Natural killer cell (primary cell): Measurements from ENCODE around the gene ZNF219. TPM values are rescaled to one million over a fixed set of nuclear protein-coding genes. Genes with fewer than 3 reads are reported as not detected.

Experiments used
- ATAC-seq, 3 donors: fragments of 150-1000 bp in 2 of 3; fragments of 200-7000 bp in 1 of 3; cut with Tn5 transposase; 1 replicate in 1 of 3; 2 replicates in 2 of 3; pipeline ENCODE4 v1.10.0; 2021; ENCODE audit warnings: mild to moderate bottlenecking in 2 of 3, moderate library complexity in 2 of 3
- DNase-seq, 2 donors: peaks; one replicate each; pipeline versions ENCODE4 v3.0.0 to v3.0.0-alpha.2; 2013 to 2021; ENCODE audit warnings: mixed read lengths in 1 of 2
- H3K27ac ChIP-seq: one replicate; pipeline ENCODE4 v1.5.1; 2013; ENCODE audit warnings: mild to moderate bottlenecking, low read length
- H3K27me3 ChIP-seq: one replicate; pipeline ENCODE4 v1.6.1; 2013; ENCODE audit warnings: low read length; ENCODE audit not compliant: control insufficient read depth, insufficient read depth
- H3K36me3 ChIP-seq: one replicate; pipeline ENCODE4 v1.6.1; 2013; ENCODE audit warnings: low read length; ENCODE audit not compliant: control insufficient read depth, insufficient read depth
- H3K4me1 ChIP-seq: one replicate; pipeline ENCODE4 v1.6.1; 2013; ENCODE audit warnings: low read length; ENCODE audit not compliant: control insufficient read depth, insufficient read depth
- H3K4me3 ChIP-seq: one replicate; pipeline ENCODE4 v1.5.1; 2013; ENCODE audit warnings: low read length
- H3K9me3 ChIP-seq: one replicate; pipeline ENCODE4 v1.6.1; 2013; ENCODE audit warnings: low read length; ENCODE audit not compliant: control insufficient read depth, insufficient read depth
- H3K27ac Mint-ChIP-seq, 2 donors: one replicate each; pipeline ENCODE4 v1.8.0; 2022; ENCODE audit warnings: mild to moderate bottlenecking in 2 of 2, mixed read lengths in 2 of 2, moderate library complexity in 1 of 2
- H3K27me3 Mint-ChIP-seq, 2 donors: one replicate each; pipeline ENCODE4 v1.8.0; 2022; ENCODE audit warnings: low read depth in 2 of 2, mixed read lengths in 2 of 2
- H3K36me3 Mint-ChIP-seq: one replicate; pipeline ENCODE4 v1.8.0; 2022; ENCODE audit warnings: mixed read lengths
- H3K4me1 Mint-ChIP-seq, 2 donors: one replicate each; pipeline ENCODE4 v1.8.0; 2022; ENCODE audit warnings: mixed read lengths in 2 of 2
- H3K4me3 Mint-ChIP-seq: one replicate; pipeline ENCODE4 v1.8.0; 2022; ENCODE audit warnings: mild to moderate bottlenecking, moderate library complexity, mixed read lengths
- H3K9me3 Mint-ChIP-seq, 2 donors: one replicate each; pipeline ENCODE4 v1.8.0; 2022; ENCODE audit warnings: mixed read lengths in 2 of 2
- CTCF ChIP-seq: fragments of 200-600 bp; IDR thresholded peaks from one replicate; pipeline ENCODE4 v1.8.0; 2022; ENCODE audit warnings: antibody characterized with exemption
- WGBS: methylation state at CpG from one replicate; pipeline ENCODE4 v1.1.7; 2013; ENCODE audit warnings: missing lambda C conversion rate; ENCODE audit not compliant: insufficient coverage; 5-methylcytosine and 5-hydroxymethylcytosine counted together
- intact Hi-C: fragments of 100-400 bp; cut with micrococcal nuclease; formaldehyde crosslinking; loops from one replicate; pipeline ENCODE4 v1.14.2; 2022
- total RNA-seq, 4 donors: library from RNA; stranded (reverse); fragments of 120-200 nt in 1 of 4; gene quantifications; one replicate each; pipeline versions ENCODE4 v1.2.3 to v1.2.4, GENCODE V29; 2013 to 2022

Gene ZNF219
- total RNA-seq, 3 donors from 2014 or later (not counting 1 experiment from before 2014, with no cell fraction given): 5.6 to 8.4 (median 7.7) TPM

- no peaks in the 10 kb centered on the region for H3K36me3 Mint-ChIP-seq
- no peaks in the 10 kb centered on the region for H3K27me3 ChIP-seq
- H3K4me3 ChIP-seq: no peak overlapping the region
- peaks cover 23 to 24% of the 10 kb centered on the region in 2 donors for H3K4me1 Mint-ChIP-seq
- H3K27ac ChIP-seq: no peak overlapping the region
- no peaks in the 10 kb centered on the region for H3K9me3 ChIP-seq
- ATAC-seq (no peak), DNase-seq (no peak)
- H3K9me3 Mint-ChIP-seq: no peaks in the 10 kb centered on the region
- H3K4me3 Mint-ChIP-seq: no peak overlapping the region
- peak overlapping the region in 1 of 2 donors; percentile 76 for H3K27ac Mint-ChIP-seq
- peaks cover 0 to 4% of the 10 kb centered on the region in 2 donors for H3K27me3 Mint-ChIP-seq
- intact Hi-C loops: no loop called here
- H3K36me3 ChIP-seq: no peaks in the 10 kb centered on the region
- WGBS: 93% methylated on average over 5 of the region's 5 CpGs
- H3K4me1 ChIP-seq: peaks cover 25% of the 10 kb centered on the region
- no peak for TF ChIP-seq CTCF
These were observed 8.6 kb downstream of the ZNF219 start for GRCh38 chr14:21089877-21090193.

- Mint-ChIP-seq H3K9me3 (no peaks in the 10 kb centered on the region), H3K4me1 (peaks cover 23 to 24% of the 10 kb centered on the region in 2 donors), H3K27me3 (peaks cover 0 to 8% of the 10 kb centered on the region in 2 donors), H3K36me3 (no peaks in the 10 kb centered on the region), H3K27ac (peak overlapping the region; percentile 66 to 76), H3K4me3 (no peak overlapping the region)
- peaks cover 25% of the 10 kb centered on the region for H3K4me1 ChIP-seq
- intact Hi-C loops: no loop called here
- no CpG with 5 or more reads among the region's 1 CpG for WGBS
- H3K4me3 ChIP-seq: no peak overlapping the region
- H3K27ac ChIP-seq: no peak overlapping the region
- H3K9me3 ChIP-seq: no peaks in the 10 kb centered on the region
- peak in 1 of 2 donors; percentile 14 for DNase-seq
- no peaks in the 10 kb centered on the region for H3K36me3 ChIP-seq
- TF ChIP-seq CTCF: no peak
- no peak for ATAC-seq
- H3K27me3 ChIP-seq: no peaks in the 10 kb centered on the region
These were observed 9.2 kb downstream of the ZNF219 start for GRCh38 chr14:21089271-21089670.

GRCh38 chr14:21088687-21089086, 9.8 kb downstream of the ZNF219 start:
- WGBS: 86% methylated on average over 4 of the region's 4 CpGs

More at GRCh38 chr14:21088687-21089086, 9.8 kb downstream of the ZNF219 start:
- Histone ChIP-seq H3K4me1 (peaks cover 25% of the 10 kb centered on the region), H3K27me3 (no peaks in the 10 kb centered on the region), H3K4me3 (no peak overlapping the region), H3K9me3 (no peaks in the 10 kb centered on the region), H3K27ac (no peak overlapping the region), H3K36me3 (no peaks in the 10 kb centered on the region)
- Mint-ChIP-seq H3K27me3 (peaks cover 0 to 10% of the 10 kb centered on the region in 2 donors), H3K4me1 (peaks cover 23 to 24% of the 10 kb centered on the region in 2 donors), H3K4me3 (no peak overlapping the region), H3K36me3 (no peaks in the 10 kb centered on the region), H3K27ac (peak overlapping the region; percentile 66 to 76), H3K9me3 (no peaks in the 10 kb centered on the region)
- ATAC-seq (no peak), DNase-seq (peak in 1 of 2 donors; percentile 28)
- intact Hi-C loops: no loop called here
- no peak for TF ChIP-seq CTCF
